ENCODE data around the gene COPA.

COPA gene

GRCh38 chr1:160258177-160258798, 84.8 kb downstream of the COPA start:
- FAIRE-seq (no peak), DNase-seq (ENCODE audit: insufficient read length, low spot score) (no peak)
- TF ChIP-seq POLR2A (IDR thresholded peaks at IDR 0.05; ENCODE audit: low read depth, low read length), result no peak

GRCh38 chr1:160257411-160258015, 85.5 kb downstream of the COPA start:
- no peak for DNase-seq (ENCODE audit: insufficient read length, low spot score)
- TF ChIP-seq POLR2A (IDR thresholded peaks at IDR 0.05; ENCODE audit: low read depth, low read length), result no peak
- no peak for FAIRE-seq

- DNase-seq (ENCODE audit: insufficient read length, low spot score) (peak; percentile 19), FAIRE-seq (no peak)
- TF ChIP-seq POLR2A (IDR thresholded peaks at IDR 0.05; ENCODE audit: low read depth, low read length), result no peak
Observed at GRCh38 chr1:160256396-160257046, 86.5 kb downstream of the COPA start.

GRCh38 chr1:160255781-160256300, 87.2 kb downstream of the COPA start:
- FAIRE-seq, result no peak

GRCh38 chr1:160251687-160252526, 91.1 kb downstream of the COPA start:
- no peak for TF ChIP-seq POLR2A (IDR thresholded peaks at IDR 0.05; ENCODE audit: low read depth, low read length)
- peak; percentile 61 for DNase-seq (ENCODE audit: insufficient read length, low spot score)
- FAIRE-seq, result peak; percentile 80

More at GRCh38 chr1:160255781-160256300, 87.2 kb downstream of the COPA start:
- no peak for TF ChIP-seq POLR2A (IDR thresholded peaks at IDR 0.05; ENCODE audit: low read depth, low read length)
- DNase-seq (ENCODE audit: insufficient read length, low spot score), result no peak

GRCh38 chr1:160251011-160251410, 92.0 kb downstream of the COPA start:
- no peak for TF ChIP-seq POLR2A (IDR thresholded peaks at IDR 0.05; ENCODE audit: low read depth, low read length)
- no peak for DNase-seq (ENCODE audit: insufficient read length, low spot score)
- no peak for FAIRE-seq

GRCh38 chr1:160247053-160247452, 96.0 kb downstream of the COPA start:
- DNase-seq (ENCODE audit: insufficient read length, low spot score) (no peak), FAIRE-seq (no peak)
- TF ChIP-seq POLR2A (IDR thresholded peaks at IDR 0.05; ENCODE audit: low read depth, low read length), result no peak

- DNase-seq (ENCODE audit: insufficient read length, low spot score), result no peak
- FAIRE-seq, result no peak
- no peak for TF ChIP-seq POLR2A (IDR thresholded peaks at IDR 0.05; ENCODE audit: low read depth, low read length)
Observed at GRCh38 chr1:160245434-160245833, 97.6 kb downstream of the COPA start.

GRCh38 chr1:160244209-160244608, 98.8 kb downstream of the COPA start:
- no peak for TF ChIP-seq POLR2A (IDR thresholded peaks at IDR 0.05; ENCODE audit: low read depth, low read length)
- DNase-seq (ENCODE audit: insufficient read length, low spot score) (no peak), FAIRE-seq (no peak)

GRCh38 chr1:160243767-160244166, 99.3 kb downstream of the COPA start:
- FAIRE-seq, result no peak
- no peak for TF ChIP-seq POLR2A (IDR thresholded peaks at IDR 0.05; ENCODE audit: low read depth, low read length)

GRCh38 chr1:160239582-160240299, 103.3 kb downstream of the COPA start:
- no peak for DNase-seq (ENCODE audit: insufficient read length, low spot score)

More at GRCh38 chr1:160243767-160244166, 99.3 kb downstream of the COPA start:
- DNase-seq (ENCODE audit: insufficient read length, low spot score), result no peak

More at GRCh38 chr1:160239582-160240299, 103.3 kb downstream of the COPA start:
- TF ChIP-seq POLR2A (IDR thresholded peaks at IDR 0.05; ENCODE audit: low read depth, low read length), result no peak
- no peak for FAIRE-seq
